ENCODE results near the gene UBE2O. TPM values are rescaled to one million over a fixed set of nuclear protein-coding genes. Genes with fewer than 3 reads are reported as not detected.
"Not testable (repeated sequence)": the region's sequence is repeated elsewhere in the genome, so short reads cannot be mapped to it uniquely, and the experiment has no call there.

The UBE2O gene
- polyA plus RNA-seq, 1 experiment, result 11.1 TPM

DNA sequence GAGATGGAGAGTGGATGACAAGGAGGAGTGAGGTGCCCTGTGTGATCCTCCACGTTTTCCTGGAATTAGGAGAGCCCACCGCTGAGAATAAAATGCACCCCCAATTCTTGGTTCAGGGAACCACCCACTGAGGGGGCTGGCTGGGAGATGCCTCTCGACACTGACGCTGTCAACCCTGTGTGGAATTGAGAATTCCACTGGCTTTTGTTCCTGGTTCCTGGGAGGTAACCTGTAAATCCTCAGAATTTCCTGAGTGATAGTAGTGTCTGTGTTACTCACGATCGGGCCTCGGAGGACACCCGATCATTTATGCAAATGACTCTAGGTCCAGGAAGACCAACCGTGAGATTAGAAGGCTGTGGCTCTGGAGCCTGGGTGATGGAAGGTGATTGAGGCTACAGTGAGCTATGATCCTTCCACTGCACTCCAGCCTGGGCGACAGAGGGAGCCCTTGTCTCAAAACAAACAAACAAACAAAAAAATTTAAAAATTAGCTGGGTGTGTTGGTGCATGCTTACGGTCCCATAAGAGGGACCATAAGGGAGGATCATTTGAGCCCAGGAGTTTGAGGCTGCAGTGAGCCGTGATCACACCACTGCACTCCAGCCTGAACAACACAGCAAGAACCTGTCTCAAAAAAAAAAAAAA is 87.6 kb downstream of the UBE2O start:
- ChIA-PET CTCF (interaction anchor here (1.0 to 3.7 kb wide), 9 partner anchors 8 to 63 kb away, joined by 3 to 22 read pairs (median 5); partner anchors contain the start of genes PRPSAP1 and SPHK1), POLR2A (no interaction called here)
- no peak for DNase-seq (ENCODE audit: low read depth)
- Histone ChIP-seq H3K27me3 (ENCODE audit: control insufficient read depth, insufficient read depth, low read length) (no peaks in the 10 kb centered on the region), H3K4me3 (ENCODE audit: low read depth, low read length) (no peak overlapping the region), H3K36me3 (ENCODE audit: control insufficient read depth, insufficient read depth, low read length) (no peaks in the 10 kb centered on the region)
- peak; percentile 47 for TF ChIP-seq CTCF (IDR thresholded peaks at IDR 0.05; ENCODE audit: insufficient read depth, low read depth, low read length)

DNA sequence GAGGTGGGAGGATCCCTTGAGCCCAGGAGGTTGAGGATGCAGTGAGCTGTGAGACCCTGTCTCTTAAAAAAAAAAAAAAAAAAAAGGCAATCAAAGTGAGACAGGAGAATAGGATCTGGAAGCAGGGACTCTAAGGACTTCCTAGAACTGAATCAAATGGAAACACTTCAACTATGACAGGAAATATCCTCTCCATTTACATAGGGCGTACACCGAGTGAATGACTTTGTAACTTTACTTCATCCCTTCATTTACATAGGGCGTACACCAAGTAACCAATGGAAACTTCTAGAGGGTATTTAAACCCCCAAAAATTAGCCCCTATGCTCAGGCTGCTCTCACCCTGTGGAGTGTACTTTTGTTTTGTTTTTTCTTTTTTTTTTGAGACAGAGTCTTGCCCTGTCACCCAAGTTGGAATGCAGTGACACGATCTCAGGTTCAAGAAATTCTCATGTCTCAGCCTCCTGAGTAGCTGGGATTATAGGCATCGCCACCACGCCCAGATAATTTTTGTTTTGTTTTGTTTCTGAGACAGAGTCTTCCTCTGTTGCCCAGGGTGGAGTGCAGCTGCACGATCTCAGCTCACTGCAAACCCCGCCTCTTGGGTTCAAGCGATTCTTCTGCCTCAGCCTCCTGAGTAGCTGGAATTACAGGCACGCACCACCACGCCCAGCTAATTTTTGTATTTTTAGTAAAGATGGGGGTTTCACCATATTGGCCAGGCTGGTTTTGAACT is 89.7 kb downstream of the UBE2O start:
- Histone ChIP-seq H3K27me3 (ENCODE audit: control insufficient read depth, insufficient read depth, low read length) (no peaks in the 10 kb centered on the region), H3K4me3 (ENCODE audit: low read depth, low read length) (no peak overlapping the region), H3K36me3 (ENCODE audit: control insufficient read depth, insufficient read depth, low read length) (no peaks in the 10 kb centered on the region)
- ChIA-PET POLR2A (no interaction called here), CTCF (interaction anchor here (1.0 to 3.7 kb wide), 4 partner anchors 7 to 35 kb away, joined by 3 to 23 read pairs (median 13); partner anchors contain the start of gene SPHK1)
- no peak for TF ChIP-seq CTCF (IDR thresholded peaks at IDR 0.05; ENCODE audit: insufficient read depth, low read depth, low read length)
- DNase-seq (ENCODE audit: low read depth), result no peak

DNA sequence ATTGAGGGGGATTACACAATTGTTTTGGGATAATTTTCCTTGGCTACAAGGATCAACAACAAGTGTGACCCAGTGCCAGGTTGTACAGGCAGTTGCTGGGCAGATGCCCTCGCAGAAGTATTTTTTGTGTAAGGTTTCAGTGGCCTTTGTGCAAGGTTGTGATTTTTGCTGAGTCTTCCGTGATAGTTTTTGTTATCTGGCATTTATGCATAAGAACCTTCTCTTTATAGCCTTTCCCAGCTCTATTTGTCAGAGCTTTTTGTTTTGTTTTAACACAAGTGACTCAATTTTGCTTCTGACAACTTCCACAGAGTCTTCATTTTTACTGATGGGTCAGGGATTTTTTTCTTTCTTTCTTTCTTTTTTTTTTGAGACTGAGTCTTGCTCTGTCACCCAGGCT is 92.5 kb downstream of the UBE2O start:
- no peak for TF ChIP-seq CTCF (IDR thresholded peaks at IDR 0.05; ENCODE audit: insufficient read depth, low read depth, low read length)
- no peaks in the 10 kb centered on the region for H3K27me3 ChIP-seq (ENCODE audit: control insufficient read depth, insufficient read depth, low read length)
- no peak overlapping the region for H3K4me3 ChIP-seq (ENCODE audit: low read depth, low read length)
- no peak for DNase-seq (ENCODE audit: low read depth)
- H3K36me3 ChIP-seq (ENCODE audit: control insufficient read depth, insufficient read depth, low read length), result no peaks in the 10 kb centered on the region
- POLR2A ChIA-PET, result no interaction called here
- CTCF ChIA-PET, result no interaction called here

- H3K4me3 ChIP-seq (ENCODE audit: low read depth, low read length); H3K27me3 ChIP-seq (ENCODE audit: control insufficient read depth, insufficient read depth, low read length); DNase-seq (ENCODE audit: low read depth); H3K36me3 ChIP-seq (ENCODE audit: control insufficient read depth, insufficient read depth, low read length); POLR2A ChIA-PET: not testable (repeated sequence)
- CTCF ChIA-PET, result interaction anchor here (1.1 to 3.3 kb wide), 2 partner anchors 11 to 25 kb away, joined by 3 to 14 read pairs; partner anchors contain the start of gene SPHK1
Measured at GRCh38 chr17:76359776-76360175, 93.2 kb downstream of the UBE2O start.

DNA sequence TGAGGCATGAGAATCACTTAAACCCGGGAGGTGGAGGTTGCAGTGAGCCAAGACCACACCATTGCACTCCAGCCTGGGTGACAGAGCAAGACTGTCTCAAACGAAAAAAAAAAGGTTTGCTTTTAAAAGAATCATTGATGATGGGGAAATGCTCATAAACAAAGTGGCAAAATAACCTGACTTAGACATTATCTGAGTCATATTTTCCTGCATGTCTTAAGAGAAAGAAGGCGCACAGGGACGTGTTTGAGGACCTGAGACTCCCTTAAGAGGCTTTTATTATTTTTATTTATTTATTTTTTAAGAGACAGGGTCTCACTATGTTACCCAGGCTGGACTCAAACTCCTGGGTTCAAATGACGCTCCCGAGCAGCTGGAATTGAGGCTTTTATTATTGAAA is 93.6 kb downstream of the UBE2O start:
- POLR2A ChIA-PET, result no interaction called here
- TF ChIP-seq CTCF (IDR thresholded peaks at IDR 0.05; ENCODE audit: insufficient read depth, low read depth, low read length), result no peak

More for the DNA sequence above, 93.6 kb downstream of the UBE2O start:
- Histone ChIP-seq H3K27me3 (ENCODE audit: control insufficient read depth, insufficient read depth, low read length) (no peaks in the 10 kb centered on the region), H3K36me3 (ENCODE audit: control insufficient read depth, insufficient read depth, low read length) (no peaks in the 10 kb centered on the region), H3K4me3 (ENCODE audit: low read depth, low read length) (no peak overlapping the region)
- CTCF ChIA-PET, result interaction anchor here (0.6 to 3.3 kb wide), 3 partner anchors 11 to 55 kb away, joined by 3 to 14 read pairs (median 4); partner anchors contain the start of gene SPHK1
- DNase-seq (ENCODE audit: low read depth), result no peak

All from BJ (cell line).